Measurements from ENCODE around the gene ZNF808. TPM values are rescaled to one million over a fixed set of nuclear protein-coding genes. Genes with fewer than 3 reads are reported as not detected.

Gene ZNF808
- total RNA-seq, 1 experiment from 2014 or later: 39.7 TPM

Small RNA genes lying within 50 kb of the gene (small RNA-seq; reads per million reads assigned to genes)
- not detected for gene RPL39P34

Other genes with a start within 250 kb of the ZNF808 start
- 26.7 and 33.9 TPM in 2 replicates for gene ZNF480, start 230.5 kb upstream of the ZNF808 start, total RNA-seq (2014; rRNA removed; shearing (Covaris generic); ENCODE audit: low replicate concordance)
- gene ZNF610, start 191.4 kb upstream of the ZNF808 start, total RNA-seq (2014; rRNA removed; shearing (Covaris generic); ENCODE audit: low replicate concordance): 12.6 and 20.1 TPM in 2 replicates
- gene ZNF880, start 157.7 kb upstream of the ZNF808 start, total RNA-seq (2014; rRNA removed; shearing (Covaris generic); ENCODE audit: low replicate concordance): 9.0 and 12.7 TPM in 2 replicates
- 9.8 and 11.1 TPM in 2 replicates for gene ZNF528, start 129.8 kb upstream of the ZNF808 start, total RNA-seq (2014; rRNA removed; shearing (Covaris generic); ENCODE audit: low replicate concordance)
- gene ZNF534, start 98.5 kb upstream of the ZNF808 start, total RNA-seq (2014; rRNA removed; shearing (Covaris generic); ENCODE audit: low replicate concordance): not detected in 2 replicates
- 0.04 TPM in 1 of 2 replicates, not detected in the other for gene ZNF578, start 74.1 kb upstream of the ZNF808 start, total RNA-seq (2014; rRNA removed; shearing (Covaris generic); ENCODE audit: low replicate concordance)
- 24.0 and 43.8 TPM in 2 replicates for gene ZNF701, start 42.6 kb downstream of the ZNF808 start, total RNA-seq (2014; rRNA removed; shearing (Covaris generic); ENCODE audit: low replicate concordance)
- gene ZNF83, start 110.7 kb downstream of the ZNF808 start, total RNA-seq (2014; rRNA removed; shearing (Covaris generic); ENCODE audit: low replicate concordance): 95.9 and 115 TPM in 2 replicates
- gene ZNF611, start 207.4 kb downstream of the ZNF808 start, total RNA-seq (2014; rRNA removed; shearing (Covaris generic); ENCODE audit: low replicate concordance): 17.2 and 25.9 TPM in 2 replicates

Data from Karpas-422 (cell line).